Measurements from ENCODE around the gene R3HCC1L.
"Not testable (repeated sequence)": the region's sequence is repeated elsewhere in the genome, so short reads cannot be mapped to it uniquely, and the experiment has no call there.

The R3HCC1L gene

GRCh38 chr10:98115031-98115787 lies 19.2 kb upstream of the R3HCC1L start:
- Histone ChIP-seq H4K20me1 (no peaks in the 10 kb centered on the region), H3K27ac (peak overlapping the region in 7 of 11 experiments; percentile 23 to 73 (median 58); a peak in 12 of 22 replicates), H3K4me3 (no peak overlapping the region; a peak in 2 of 20 replicates), H3K4me2 (peak overlapping the region; percentile 13 to 78 (median 65)), H3K9ac (peak overlapping the region in 4 of 11 experiments; percentile 35 to 51 (median 44); a peak in 8 of 22 replicates), H3K27me3 (no peaks in the 10 kb centered on the region), H3K36me3 (no peaks in the 10 kb centered on the region), H3K9me3 (replicated peaks in 1 of 11) (peaks cover 8 to 18% (median 14%) of the 10 kb centered on the region in 11 experiments; a peak in 18 of 22 replicates), H3K4me1 (peaks cover 12 to 45% (median 23%) of the 10 kb centered on the region in 10 experiments; a peak in 19 of 20 replicates)
- TF ChIP-seq Cebpa-rat (IDR thresholded peaks at IDR 0.05): peak in 3 of 11 experiments; percentile 17 to 49 (median 36); a peak in 1 of 22 replicates

- Histone ChIP-seq H3K9me3 (replicated peaks in 1 of 11) (peaks cover 41 to 63% (median 55%) of the 10 kb centered on the region in 11 experiments), H3K4me2 (no peak overlapping the region), H3K27me3 (no peaks in the 10 kb centered on the region), H4K20me1 (no peaks in the 10 kb centered on the region), H3K4me3 (no peak overlapping the region), H3K36me3 (peaks cover 0 to 10% (median 0%) of the 10 kb centered on the region in 11 experiments; a peak in 2 of 22 replicates), H3K4me1 (peaks cover 7 to 22% (median 14%) of the 10 kb centered on the region in 10 experiments; a peak in 19 of 20 replicates), H3K27ac (no peak overlapping the region), H3K9ac (no peak overlapping the region)
- TF ChIP-seq Cebpa-rat (IDR thresholded peaks at IDR 0.05): no peak
Measured at GRCh38 chr10:98119891-98120290, 14.6 kb upstream of the R3HCC1L start.

GRCh38 chr10:98125940-98126631 lies 8.4 kb upstream of the R3HCC1L start:
- peaks cover 45 to 53% (median 50%) of the 10 kb centered on the region in 11 experiments for H3K9me3 ChIP-seq (replicated peaks in 1 of 11)
- H4K20me1 ChIP-seq: no peaks in the 10 kb centered on the region
- TF ChIP-seq Cebpa-rat (IDR thresholded peaks at IDR 0.05): no peak
- H3K27ac ChIP-seq: peak overlapping the region in 8 of 11 experiments; percentile 27 to 72 (median 46); a peak in 14 of 22 replicates
- no peaks in the 10 kb centered on the region for H3K27me3 ChIP-seq
- H3K4me2 ChIP-seq: peak overlapping the region; percentile 17 to 75 (median 69); a peak in 20 of 22 replicates
- peaks cover 0 to 13% (median 0%) of the 10 kb centered on the region in 11 experiments; a peak in 2 of 22 replicates for H3K36me3 ChIP-seq
- H3K4me1 ChIP-seq: peaks cover 5 to 16% (median 14%) of the 10 kb centered on the region in 10 experiments; a peak in 19 of 20 replicates
- H3K4me3 ChIP-seq: no peak overlapping the region; a peak in 1 of 20 replicates
- peak overlapping the region in 2 of 11 experiments; percentile 31 to 32; a peak in 2 of 22 replicates for H3K9ac ChIP-seq

GRCh38 chr10:98128802-98129201 lies 5.7 kb upstream of the R3HCC1L start:
- no peak overlapping the region for H3K4me2 ChIP-seq
- peaks cover 14 to 25% (median 20%) of the 10 kb centered on the region in 10 experiments for H3K4me1 ChIP-seq
- no peak overlapping the region for H3K27ac ChIP-seq
- H3K36me3 ChIP-seq: peaks cover 0 to 13% (median 0%) of the 10 kb centered on the region in 11 experiments; a peak in 5 of 22 replicates
- TF ChIP-seq Cebpa-rat (IDR thresholded peaks at IDR 0.05): no peak
- H3K9me3 ChIP-seq (replicated peaks in 1 of 11): peaks cover 40 to 53% (median 48%) of the 10 kb centered on the region in 11 experiments
- H3K27me3 ChIP-seq: no peaks in the 10 kb centered on the region
- no peak overlapping the region for H3K4me3 ChIP-seq
- H4K20me1 ChIP-seq: no peaks in the 10 kb centered on the region
- no peak overlapping the region for H3K9ac ChIP-seq

- Histone ChIP-seq H3K27me3 (no peaks in the 10 kb centered on the region), H3K9ac (no peak overlapping the region), H3K4me1 (peaks cover 22 to 33% (median 29%) of the 10 kb centered on the region in 10 experiments), H3K4me2 (no peak overlapping the region), H3K27ac (no peak overlapping the region), H3K9me3 (replicated peaks in 1 of 11) (peaks cover 16 to 33% (median 28%) of the 10 kb centered on the region in 11 experiments), H4K20me1 (peaks cover 0 to 6% (median 0%) of the 10 kb centered on the region in 11 experiments; a peak in 4 of 22 replicates), H3K36me3 (peaks cover 0 to 7% (median 3%) of the 10 kb centered on the region in 11 experiments; a peak in 6 of 22 replicates), H3K4me3 (no peak overlapping the region)
- no peak for TF ChIP-seq Cebpa-rat (IDR thresholded peaks at IDR 0.05)
Measured at GRCh38 chr10:98131619-98132018, 2.8 kb upstream of the R3HCC1L start.

GRCh38 chr10:98133075-98133752 lies 1.2 kb upstream of the R3HCC1L start:
- H3K36me3 ChIP-seq: peaks cover 0 to 15% (median 6%) of the 10 kb centered on the region in 11 experiments; a peak in 7 of 22 replicates
- peak in 3 of 11 experiments; percentile 17 to 35 (median 33); a peak in 2 of 22 replicates for TF ChIP-seq Cebpa-rat (IDR thresholded peaks at IDR 0.05)

GRCh38 chr10:98134117-98134430 lies 383 bp upstream of the R3HCC1L start:
- H3K9me3 ChIP-seq (replicated peaks in 1 of 11): peaks cover 16 to 33% (median 28%) of the 10 kb centered on the region in 11 experiments
- H3K27ac ChIP-seq: peak overlapping the region in 9 of 11 experiments; percentile 91 to 99 (median 96); a peak in 16 of 22 replicates
- H3K36me3 ChIP-seq: peaks cover 0 to 15% (median 6%) of the 10 kb centered on the region in 11 experiments; a peak in 7 of 22 replicates
- peak overlapping the region in 10 of 11 experiments; percentile 12 to 86 (median 41); a peak in 16 of 22 replicates for H3K4me2 ChIP-seq
- peak overlapping the region in 6 of 11 experiments; percentile 91 to 98 (median 94); a peak in 6 of 22 replicates for H3K9ac ChIP-seq
- H3K27me3 ChIP-seq: no peaks in the 10 kb centered on the region
- H3K4me3 ChIP-seq: peak overlapping the region; percentile 79 to 95 (median 90); a peak in 17 of 20 replicates
- no peak for TF ChIP-seq Cebpa-rat (IDR thresholded peaks at IDR 0.05)
- peaks cover 0 to 31% (median 16%) of the 10 kb centered on the region in 11 experiments; a peak in 11 of 22 replicates for H4K20me1 ChIP-seq
- H3K4me1 ChIP-seq: peaks cover 31 to 49% (median 37%) of the 10 kb centered on the region in 10 experiments

More at GRCh38 chr10:98133075-98133752, 1.2 kb upstream of the R3HCC1L start:
- peaks cover 31 to 45% (median 36%) of the 10 kb centered on the region in 10 experiments for H3K4me1 ChIP-seq
- H3K4me2 ChIP-seq: peak overlapping the region in 7 of 11 experiments; percentile 2 to 82 (median 30); a peak in 12 of 22 replicates
- not testable (repeated sequence) for H3K9ac ChIP-seq, H3K27me3 ChIP-seq
- H4K20me1 ChIP-seq: peaks cover 0 to 22% (median 8%) of the 10 kb centered on the region in 11 experiments; a peak in 11 of 22 replicates
- peaks cover 16 to 33% (median 28%) of the 10 kb centered on the region in 11 experiments for H3K9me3 ChIP-seq (replicated peaks in 1 of 11)
- peak overlapping the region in 6 of 11 experiments; percentile 4 to 99 (median 96); a peak in 10 of 22 replicates for H3K27ac ChIP-seq
- H3K4me3 ChIP-seq: peak overlapping the region in 3 of 10 experiments; percentile 1 to 91 (median 18); a peak in 3 of 20 replicates

Measured in BLaER1 treated with 17β-estradiol and CSF1 and Interleukin-3, amounts not matched to agents 10 nM and 100 nM (cell line).